ENCODE data around the gene WDR17.

- no peak for TF ChIP-seq POLR2A (IDR thresholded peaks at IDR 0.05)
- TF ChIP-seq CTCF (IDR thresholded peaks at IDR 0.05) = no peak
Observed at GRCh38 chr4:176186067-176186466, 120.4 kb downstream of the WDR17 start.
